HG03159 (cell line): ENCODE measurements around the gene PAFAH2.

Experiments used
- ATAC-seq: cut with Tn5 transposase; IDR thresholded peaks from one replicate; pipeline ENCODE4 v1.9.1; 2021; ENCODE audit warnings: mild to moderate bottlenecking, moderate library complexity; ENCODE audit not compliant: unreplicated experiment

The PAFAH2 gene

GRCh38 chr1:25997828-25998761, at the start of gene PAFAH2:
PAFAH2 (minus strand) TSS chr1:25998063; CDS start chr1:25990816, 7,247 bp downstream.
- peak; percentile 95 for ATAC-seq

- ATAC-seq, result no peak
Measured at GRCh38 chr1:26047278-26047874, 49.5 kb upstream of the PAFAH2 start.

- ATAC-seq, result no peak
Measured at GRCh38 chr1:26046246-26047095, 48.6 kb upstream of the PAFAH2 start.

- no peak for ATAC-seq
Measured at GRCh38 chr1:26045722-26046245, 47.9 kb upstream of the PAFAH2 start, which contains the start of gene SLC30A2. SLC30A2 (minus strand) TSS chr1:26046118; CDS start chr1:26045896, 222 bp downstream.

GRCh38 chr1:26044971-26045721, 47.3 kb upstream of the PAFAH2 start:
- ATAC-seq, result no peak

GRCh38 chr1:26044414-26044813, 46.6 kb upstream of the PAFAH2 start:
- ATAC-seq, result no peak

- ATAC-seq, result no peak
Measured at GRCh38 chr1:26043765-26044164, 45.9 kb upstream of the PAFAH2 start.

- no peak for ATAC-seq
Measured at GRCh38 chr1:26041978-26042377, 44.1 kb upstream of the PAFAH2 start.

GRCh38 chr1:26041401-26041800, 43.5 kb upstream of the PAFAH2 start:
- no peak for ATAC-seq

GRCh38 chr1:26038904-26039303, 41.0 kb upstream of the PAFAH2 start:
- no peak for ATAC-seq

- ATAC-seq, result no peak
Measured at GRCh38 chr1:26038477-26038876, 40.6 kb upstream of the PAFAH2 start.

- no peak for ATAC-seq
Measured at GRCh38 chr1:26037904-26038303, 40.0 kb upstream of the PAFAH2 start.

GRCh38 chr1:26036756-26037281, 39.0 kb upstream of the PAFAH2 start:
- no peak for ATAC-seq

GRCh38 chr1:26035959-26036755, 38.3 kb upstream of the PAFAH2 start:
- ATAC-seq, result peak; percentile 69

- peak; percentile 83 for ATAC-seq
Measured at GRCh38 chr1:26035203-26035958, 37.5 kb upstream of the PAFAH2 start.

- no peak for ATAC-seq
Measured at GRCh38 chr1:26034504-26035202, 36.8 kb upstream of the PAFAH2 start.

- ATAC-seq, result no peak
Measured at GRCh38 chr1:26032656-26033357, 34.9 kb upstream of the PAFAH2 start.
